ENCODE measurements around the gene CDC42EP3.

- TF ChIP-seq, protein P1, sequence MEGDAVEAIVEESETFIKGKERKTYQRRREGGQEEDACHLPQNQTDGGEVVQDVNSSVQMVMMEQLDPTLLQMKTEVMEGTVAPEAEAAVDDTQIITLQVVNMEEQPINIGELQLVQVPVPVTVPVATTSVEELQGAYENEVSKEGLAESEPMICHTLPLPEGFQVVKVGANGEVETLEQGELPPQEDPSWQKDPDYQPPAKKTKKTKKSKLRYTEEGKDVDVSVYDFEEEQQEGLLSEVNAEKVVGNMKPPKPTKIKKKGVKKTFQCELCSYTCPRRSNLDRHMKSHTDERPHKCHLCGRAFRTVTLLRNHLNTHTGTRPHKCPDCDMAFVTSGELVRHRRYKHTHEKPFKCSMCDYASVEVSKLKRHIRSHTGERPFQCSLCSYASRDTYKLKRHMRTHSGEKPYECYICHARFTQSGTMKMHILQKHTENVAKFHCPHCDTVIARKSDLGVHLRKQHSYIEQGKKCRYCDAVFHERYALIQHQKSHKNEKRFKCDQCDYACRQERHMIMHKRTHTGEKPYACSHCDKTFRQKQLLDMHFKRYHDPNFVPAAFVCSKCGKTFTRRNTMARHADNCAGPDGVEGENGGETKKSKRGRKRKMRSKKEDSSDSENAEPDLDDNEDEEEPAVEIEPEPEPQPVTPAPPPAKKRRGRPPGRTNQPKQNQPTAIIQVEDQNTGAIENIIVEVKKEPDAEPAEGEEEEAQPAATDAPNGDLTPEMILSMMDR (IDR thresholded peaks at IDR 0.05), result no peak
- TF ChIP-seq POLR2A (IDR thresholded peaks at IDR 0.05), result no peak
Observed at GRCh38 chr2:37639631-37640030, 31.8 kb downstream of the CDC42EP3 start.

Measured in thyroid gland (tissue), 4 donors.